Activated CD8-positive, alpha-beta T cell treated with anti-CD3 and anti-CD28 coated beads for 36 hours (primary cell): ENCODE data around the gene ZGRF1. TPM values are rescaled to one million over a fixed set of nuclear protein-coding genes. Genes with fewer than 3 reads are reported as not detected.
A peak's percentile ranks its signal among the peaks of the same experiment; 100 is the strongest.
"Not testable (repeated sequence)": the region's sequence is repeated elsewhere in the genome, so short reads cannot be mapped to it uniquely, and the experiment has no call there.

Experiments
- ATAC-seq: fragments of 200-7000 bp; cut with Tn5 transposase; one replicate; pipeline ENCODE4 v1.10.0; 2021; ENCODE audit warnings: mild to moderate bottlenecking, moderate library complexity
- CTCF ChIA-PET: fragments of 350-600 bp; sonication (Branson Sonifier 250); formaldehyde crosslinking; loops from one replicate; lab custom pipeline; 2021; ENCODE audit warnings: antibody characterized with exemption; lab: Charles Lee
- POLR2A ChIA-PET: fragments of 350-600 bp; sonication (Branson Sonifier 250); formaldehyde crosslinking; loops from one replicate; lab custom pipeline; 2021; ENCODE audit warnings: antibody characterized with exemption; lab: Charles Lee
- DNase-seq: peaks from one replicate; pipeline ENCODE4 v3.0.0-alpha.2; 2020
- H3K27ac Mint-ChIP-seq: one replicate; pipeline ENCODE4 v1.8.0; 2021; ENCODE audit warnings: mild to moderate bottlenecking, mixed read lengths
- H3K27me3 Mint-ChIP-seq: one replicate; pipeline ENCODE4 v1.8.0; 2021; ENCODE audit warnings: mixed read lengths
- H3K36me3 Mint-ChIP-seq: one replicate; pipeline ENCODE4 v1.8.0; 2021; ENCODE audit warnings: low read depth, mixed read lengths
- H3K4me1 Mint-ChIP-seq: one replicate; pipeline ENCODE4 v1.8.0; 2021; ENCODE audit warnings: low read depth, mixed read lengths
- H3K4me3 Mint-ChIP-seq: one replicate; pipeline ENCODE4 v1.8.0; 2021; ENCODE audit warnings: mild to moderate bottlenecking, moderate library complexity, mixed read lengths
- H3K9me3 Mint-ChIP-seq: one replicate; pipeline ENCODE4 v1.8.0; 2021; ENCODE audit warnings: mixed read lengths
- intact Hi-C: fragments of 100-400 bp; cut with micrococcal nuclease; formaldehyde crosslinking; loops from one replicate; pipeline ENCODE4 v1.10.0; 2022
- total RNA-seq, 2 experiments: library from RNA; stranded (reverse); gene quantifications; one replicate each; pipeline ENCODE4 v1.2.3, GENCODE V29; 2021
- TF ChIP-seq, protein P1 (sequence below): fragments of 200-600 bp; IDR thresholded peaks from one replicate; pipeline ENCODE4 v1.8.0; 2022; ENCODE audit warnings: antibody characterized with exemption, mild to moderate bottlenecking

ZGRF1 gene
- total RNA-seq, 2 experiments from 2014 or later = 45.7 to 47.3 TPM

GRCh38 chr4:112526061-112526460 lies 110.6 kb downstream of the ZGRF1 start:
- POLR2A ChIA-PET = no interaction called here
- intact Hi-C loops = loop anchor here (10.0 kb wide), 1 partner anchor 451 kb away; no protein-coding TSS in a partner anchor
- TF ChIP-seq, protein P1, sequence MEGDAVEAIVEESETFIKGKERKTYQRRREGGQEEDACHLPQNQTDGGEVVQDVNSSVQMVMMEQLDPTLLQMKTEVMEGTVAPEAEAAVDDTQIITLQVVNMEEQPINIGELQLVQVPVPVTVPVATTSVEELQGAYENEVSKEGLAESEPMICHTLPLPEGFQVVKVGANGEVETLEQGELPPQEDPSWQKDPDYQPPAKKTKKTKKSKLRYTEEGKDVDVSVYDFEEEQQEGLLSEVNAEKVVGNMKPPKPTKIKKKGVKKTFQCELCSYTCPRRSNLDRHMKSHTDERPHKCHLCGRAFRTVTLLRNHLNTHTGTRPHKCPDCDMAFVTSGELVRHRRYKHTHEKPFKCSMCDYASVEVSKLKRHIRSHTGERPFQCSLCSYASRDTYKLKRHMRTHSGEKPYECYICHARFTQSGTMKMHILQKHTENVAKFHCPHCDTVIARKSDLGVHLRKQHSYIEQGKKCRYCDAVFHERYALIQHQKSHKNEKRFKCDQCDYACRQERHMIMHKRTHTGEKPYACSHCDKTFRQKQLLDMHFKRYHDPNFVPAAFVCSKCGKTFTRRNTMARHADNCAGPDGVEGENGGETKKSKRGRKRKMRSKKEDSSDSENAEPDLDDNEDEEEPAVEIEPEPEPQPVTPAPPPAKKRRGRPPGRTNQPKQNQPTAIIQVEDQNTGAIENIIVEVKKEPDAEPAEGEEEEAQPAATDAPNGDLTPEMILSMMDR = no peak
- no peak for DNase-seq
- CTCF ChIA-PET = interaction anchor here (2.5 to 6.9 kb wide), 2 partner anchors 15 to 204 kb away, joined by 17 to 65 read pairs; no protein-coding TSS in a partner anchor
- no peak overlapping the region for H3K27ac Mint-ChIP-seq
- peaks cover 3% of the 10 kb centered on the region for H3K36me3 Mint-ChIP-seq
- ATAC-seq = no peak
- H3K9me3 Mint-ChIP-seq = no peaks in the 10 kb centered on the region
- no peak overlapping the region for H3K4me3 Mint-ChIP-seq
- H3K4me1 Mint-ChIP-seq = peaks cover 13% of the 10 kb centered on the region
- H3K27me3 Mint-ChIP-seq = peaks cover 41% of the 10 kb centered on the region

DNA sequence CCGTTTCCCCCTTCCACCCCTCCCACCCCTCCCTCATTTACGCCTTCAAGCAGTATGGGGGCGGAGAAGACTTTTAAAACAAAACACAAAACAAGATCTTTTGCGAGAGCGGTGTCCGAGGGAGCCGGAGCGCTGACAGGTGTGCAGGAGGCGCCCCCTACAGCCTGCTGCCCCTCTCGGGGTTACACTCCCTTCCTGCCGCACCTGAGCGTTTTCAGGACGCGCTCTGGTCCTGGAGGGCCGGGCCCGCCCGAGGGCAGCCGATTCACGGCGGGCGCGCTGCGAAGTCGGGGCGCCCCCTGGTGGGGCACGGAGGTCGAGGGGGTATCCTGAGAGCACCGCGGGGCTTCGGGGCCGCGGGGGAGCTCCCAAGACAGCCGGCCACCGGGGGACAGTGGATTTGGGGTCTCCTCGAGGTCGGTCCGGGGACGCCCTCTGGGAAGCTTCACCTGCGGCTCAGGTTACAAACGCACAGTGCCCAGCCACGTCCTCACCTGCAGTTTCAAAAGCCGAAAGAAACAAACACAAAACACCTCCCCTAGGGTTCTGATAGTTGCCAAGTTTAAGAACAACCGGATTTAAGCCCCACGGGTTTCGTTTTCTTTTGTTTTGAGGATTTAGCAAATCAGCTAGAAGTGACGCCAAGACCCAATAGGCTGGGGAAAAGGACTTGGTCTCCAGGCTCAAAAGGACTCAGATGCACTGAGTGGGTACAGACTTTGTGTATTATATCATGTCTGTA lies 112.8 kb downstream of the ZGRF1 start:
- CTCF ChIA-PET = interaction anchor here (0.6 to 6.9 kb wide), 54 partner anchors 9 to 458 kb away, joined by 3 to 65 read pairs (median 4); partner anchors contain the start of genes ALPK1 and NEUROG2
- ATAC-seq (peak; percentile 96), DNase-seq (peak; percentile 89)
- Mint-ChIP-seq H3K36me3 (peaks cover 3% of the 10 kb centered on the region), H3K27ac (no peak overlapping the region), H3K9me3 (peaks cover 1% of the 10 kb centered on the region), H3K4me3 (peak overlapping the region; percentile 71), H3K4me1 (peaks cover 25% of the 10 kb centered on the region), H3K27me3 (peaks cover 49% of the 10 kb centered on the region)
- intact Hi-C loops = loop anchor here (2.0 to 10.0 kb wide), 3 partner anchors 195 to 449 kb away; no protein-coding TSS in a partner anchor
- TF ChIP-seq, protein P1 = peak; percentile 96
- POLR2A ChIA-PET = interaction anchor here (1.6 to 1.7 kb wide), 2 partner anchors 10 to 11 kb away, joined by 4 read pairs; no protein-coding TSS in a partner anchor

DNA sequence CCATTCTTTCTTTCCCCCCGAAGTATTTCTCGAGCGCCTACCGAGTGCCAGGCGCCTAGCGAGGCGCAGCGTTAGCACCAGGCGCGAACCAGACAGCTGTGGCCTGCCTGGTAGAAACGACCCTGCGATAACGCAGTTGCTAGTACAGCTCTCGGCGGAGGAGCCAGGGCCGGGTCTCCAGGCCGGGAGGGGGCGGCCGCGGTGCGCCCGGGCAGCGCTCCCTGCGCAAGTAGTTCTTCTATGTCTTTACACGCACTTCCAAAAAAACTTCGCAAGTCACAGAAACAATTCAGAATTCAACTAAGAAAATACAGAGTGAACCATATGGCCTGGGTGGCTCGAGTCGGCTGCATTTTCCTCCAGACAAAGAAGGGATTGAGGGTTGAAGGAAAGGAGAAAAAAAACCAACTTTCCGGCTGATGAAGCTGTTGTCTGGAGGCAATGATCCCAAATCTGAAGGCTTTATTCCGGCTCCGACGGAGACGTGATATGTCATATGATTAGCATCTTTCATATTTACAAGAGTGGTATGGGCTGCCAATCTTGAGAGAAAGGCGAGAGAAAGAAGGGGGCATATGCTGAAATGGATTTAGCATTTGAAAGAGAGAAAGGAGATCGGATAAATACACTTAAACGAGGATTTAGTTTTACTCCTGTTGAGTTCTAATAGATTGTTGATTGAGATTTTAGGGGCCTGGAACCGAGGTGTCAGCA lies 113.5 kb downstream of the ZGRF1 start:
- Mint-ChIP-seq H3K4me1 (peaks cover 25% of the 10 kb centered on the region), H3K27ac (no peak overlapping the region), H3K27me3 (peaks cover 54% of the 10 kb centered on the region), H3K36me3 (peaks cover 3% of the 10 kb centered on the region), H3K4me3 (peak overlapping the region; percentile 71), H3K9me3 (peaks cover 1% of the 10 kb centered on the region)
- ChIA-PET POLR2A (interaction anchor here (0.8 to 1.7 kb wide), 2 partner anchors 8 to 11 kb away, joined by 3 to 4 read pairs; no protein-coding TSS in a partner anchor), CTCF (interaction anchor here (0.9 to 6.9 kb wide), 23 partner anchors 8 to 455 kb away, joined by 3 to 65 read pairs (median 9); partner anchors contain the start of gene NEUROG2)
- DNase-seq = peak; percentile 52
- TF ChIP-seq, protein P1 = no peak
- peak; percentile 49 for ATAC-seq
- intact Hi-C loops = loop anchor here (2.0 to 10.0 kb wide), 3 partner anchors 194 to 448 kb away; no protein-coding TSS in a partner anchor

DNA sequence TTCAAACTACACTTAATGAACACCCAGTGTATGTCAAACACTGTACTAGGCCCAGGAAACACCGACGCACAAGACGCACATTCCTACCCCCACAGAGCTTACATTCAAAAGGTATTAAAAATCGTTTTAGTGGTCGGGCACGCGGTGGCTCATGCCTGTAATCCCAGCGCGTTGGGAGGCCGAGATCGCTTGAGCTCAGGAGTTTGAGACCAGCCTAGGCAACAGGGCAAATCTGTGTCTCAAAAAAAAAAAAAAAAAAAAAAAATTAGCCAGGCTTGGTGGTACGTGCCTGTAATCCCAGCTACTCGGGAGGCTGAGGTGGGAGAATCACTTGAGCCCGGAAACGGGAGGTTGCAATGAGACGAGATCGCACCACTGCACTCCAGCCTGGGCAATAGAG lies 114.3 kb downstream of the ZGRF1 start:
- Mint-ChIP-seq H3K4me1 (peaks cover 32% of the 10 kb centered on the region), H3K27me3 (peaks cover 62% of the 10 kb centered on the region), H3K4me3 (peak overlapping the region; percentile 71)
- DNase-seq, H3K27ac Mint-ChIP-seq, H3K9me3 Mint-ChIP-seq, H3K36me3 Mint-ChIP-seq, ATAC-seq: not testable (repeated sequence)
- POLR2A ChIA-PET = interaction anchor here (0.8 to 1.7 kb wide), 2 partner anchors 9 to 10 kb away, joined by 3 to 4 read pairs; no protein-coding TSS in a partner anchor
- CTCF ChIA-PET = interaction anchor here (0.9 to 6.9 kb wide), 12 partner anchors 12 to 422 kb away, joined by 3 to 65 read pairs (median 4); no protein-coding TSS in a partner anchor
- intact Hi-C loops = loop anchor here (2.0 to 10.0 kb wide), 3 partner anchors 194 to 448 kb away; no protein-coding TSS in a partner anchor
